Femur (tissue), 1 donor: ENCODE results near the gene HEATR5B.
A peak's percentile ranks its signal among the peaks of the same experiment; 100 is the strongest.

Experiments used
- DNase-seq: peaks from one replicate; pipeline ENCODE4 v3.0.0-alpha.2; 2017

Gene HEATR5B

GRCh38 chr2:37083873-37084794 lies at the start of gene HEATR5B, which contains the start of gene GPATCH11:
Gene HEATR5B, minus strand, starts transcription at chr2:37084372. Its CDS starts 958 bp downstream, at chr2:37083414.
Gene GPATCH11, plus strand, starts transcription at chr2:37084518. Its CDS starts 3,864 bp downstream, at chr2:37088382.
- DNase-seq = peak; percentile 98

- DNase-seq = no peak
Measured at GRCh38 chr2:37132914-37133313, 48.7 kb upstream of the HEATR5B start.

GRCh38 chr2:37125416-37125815 lies 41.2 kb upstream of the HEATR5B start:
- DNase-seq = peak; percentile 63

- DNase-seq = no peak
Measured at GRCh38 chr2:37119157-37119556, 35.0 kb upstream of the HEATR5B start.

GRCh38 chr2:37117566-37117965 lies 33.4 kb upstream of the HEATR5B start:
- no peak for DNase-seq

- DNase-seq = no peak
Measured at GRCh38 chr2:37111958-37112357, 27.8 kb upstream of the HEATR5B start.

- no peak for DNase-seq
Measured at GRCh38 chr2:37110306-37111212, 26.4 kb upstream of the HEATR5B start.

GRCh38 chr2:37109523-37109922 lies 25.4 kb upstream of the HEATR5B start:
- DNase-seq = no peak

- DNase-seq = no peak
Measured at GRCh38 chr2:37105150-37105549, 21.0 kb upstream of the HEATR5B start.

GRCh38 chr2:37104178-37104577 lies 20.0 kb upstream of the HEATR5B start:
- DNase-seq = no peak

GRCh38 chr2:37102588-37102987 lies 18.4 kb upstream of the HEATR5B start:
- DNase-seq = no peak

GRCh38 chr2:37100054-37100453 lies 15.9 kb upstream of the HEATR5B start:
- DNase-seq = no peak

GRCh38 chr2:37098416-37099118 lies 14.4 kb upstream of the HEATR5B start:
- no peak for DNase-seq

GRCh38 chr2:37096568-37096967 lies 12.4 kb upstream of the HEATR5B start:
- no peak for DNase-seq

GRCh38 chr2:37091873-37092272 lies 7.7 kb upstream of the HEATR5B start:
- DNase-seq = no peak

GRCh38 chr2:37090019-37090477 lies 5.9 kb upstream of the HEATR5B start:
- DNase-seq = no peak

GRCh38 chr2:37085731-37086147 lies 1.6 kb upstream of the HEATR5B start:
- no peak for DNase-seq

GRCh38 chr2:37084797-37085196 lies 625 bp upstream of the HEATR5B start:
- no peak for DNase-seq

GRCh38 chr2:37080689-37081088 lies 3.5 kb downstream of the HEATR5B start:
- no peak for DNase-seq

GRCh38 chr2:37080266-37080665 lies 3.9 kb downstream of the HEATR5B start:
- no peak for DNase-seq

GRCh38 chr2:37070931-37071330 lies 13.2 kb downstream of the HEATR5B start:
- DNase-seq = no peak

GRCh38 chr2:37068686-37069085 lies 15.5 kb downstream of the HEATR5B start:
- DNase-seq = no peak

GRCh38 chr2:37061776-37062175 lies 22.4 kb downstream of the HEATR5B start:
- DNase-seq = no peak
